Endothelial cell of umbilical vein (primary cell): ENCODE data around the gene COMP. TPM values are rescaled to one million over a fixed set of nuclear protein-coding genes. Genes with fewer than 3 reads are reported as not detected.

ENCODE experiments used
- BruUV-seq: library from RNA; stranded (reverse); fragments of 400-500 nt; replicated peaks from 2 replicates; lab custom pipeline; 2021; lab: Mats Ljungman, UMichigan
- CTCF ChIA-PET: fragments of 300-600, 350-600 bp; sonication (Branson Sonifier 250); formaldehyde crosslinking; loops from one replicate; lab custom pipeline; 2021; ENCODE audit warnings: antibody characterized with exemption, inconsistent platforms; lab: Charles Lee
- POLR2A ChIA-PET: fragments of 300-600, 350-600 bp; sonication (Branson Sonifier 250); formaldehyde crosslinking; loops from one replicate; lab custom pipeline; 2021; ENCODE audit warnings: antibody characterized with exemption, inconsistent platforms; lab: Charles Lee
- DNase-seq: peaks from one replicate; pipeline ENCODE4 v3.0.0-alpha.2; 2011; ENCODE audit warnings: low read depth, low spot score
- FAIRE-seq: peaks from 2 replicates; lab custom pipeline; 2011; peaks lifted over from hg19 to GRCh38; lab: Jason Lieb, UNC
- H2AFZ ChIP-seq: 2 replicates; pipeline ENCODE4 v1.6.0; 2012; ENCODE audit warnings: low read depth, low read length, control low read depth, inconsistent platforms
- H3K27ac ChIP-seq: 2 replicates; pipeline ENCODE4 v1.5.1; 2011; ENCODE audit warnings: low read depth, mild to moderate bottlenecking, control low read depth, low read length, moderate library complexity; ENCODE audit not compliant: insufficient read depth
- H3K27me3 ChIP-seq, 2 experiments: 2 replicates each; pipeline versions ENCODE4 v1.6.0 to v1.6.1; 2011; ENCODE audit warnings: low read length in 2 of 2, mixed read lengths in 1 of 2; ENCODE audit not compliant: control insufficient read depth in 2 of 2, insufficient read depth in 2 of 2
- H3K36me3 ChIP-seq, 2 experiments: 2 replicates in 1 of 2; 3 replicates in 1 of 2; pipeline ENCODE4 v1.5.1; 2011; ENCODE audit warnings: low read length in 2 of 2, mild to moderate bottlenecking in 1 of 2, moderate library complexity in 1 of 2; ENCODE audit not compliant: control insufficient read depth in 2 of 2, insufficient read depth in 2 of 2; ENCODE audit errors: extremely low read depth in 1 of 2
- H3K4me1 ChIP-seq: 3 replicates; pipeline ENCODE4 v1.5.1; 2011; ENCODE audit warnings: mild to moderate bottlenecking, low read length; ENCODE audit not compliant: control insufficient read depth, insufficient read depth; ENCODE audit errors: extremely low read depth
- H3K4me2 ChIP-seq: 2 replicates; pipeline ENCODE4 v1.6.1; 2011; ENCODE audit warnings: low read length, control low read depth, mixed read lengths; ENCODE audit not compliant: insufficient read depth
- H3K4me3 ChIP-seq, 3 experiments: fragments of 200-600 bp in 1 of 3; sonication (generic), shearing (Covaris generic) in 1 of 3; replicated peaks in 1 of 3; 2 replicates each; pipeline ENCODE4 v1.5.1; 2011 to 2016; ENCODE audit warnings: control low read depth in 3 of 3, low read length in 3 of 3, mild to moderate bottlenecking in 2 of 3, inconsistent platforms in 1 of 3, low read depth in 1 of 3, moderate library complexity in 1 of 3; ENCODE audit not compliant: insufficient read depth in 1 of 3
- H3K79me2 ChIP-seq: 2 replicates; pipeline ENCODE4 v1.6.0; 2012; ENCODE audit warnings: low read length, inconsistent platforms; ENCODE audit not compliant: control insufficient read depth, insufficient read depth
- H3K9ac ChIP-seq: replicated peaks from 2 replicates; pipeline ENCODE3; 2011; ENCODE audit warnings: low read length, control low read depth; ENCODE audit not compliant: insufficient read depth; ENCODE audit errors: extremely low read depth
- H3K9me1 ChIP-seq: replicated peaks from 3 replicates; pipeline ENCODE4 v1.6.0; 2011; ENCODE audit warnings: mild to moderate bottlenecking, low read length; ENCODE audit not compliant: control insufficient read depth, insufficient read depth; ENCODE audit errors: extremely low read depth
- H3K9me3 ChIP-seq: replicated peaks from 2 replicates; pipeline ENCODE4 v1.5.1; 2012; ENCODE audit warnings: low read length, inconsistent platforms; ENCODE audit not compliant: control insufficient read depth, insufficient read depth
- H4K20me1 ChIP-seq: replicated peaks from 2 replicates; pipeline ENCODE3; 2011; ENCODE audit warnings: mild to moderate bottlenecking, low read length; ENCODE audit not compliant: control insufficient read depth, insufficient read depth; ENCODE audit errors: extremely low read depth
- EZH2 ChIP-seq: IDR thresholded peaks from 2 replicates; pipeline ENCODE4 v1.6.1; 2012; ENCODE audit warnings: borderline replicate concordance, low read depth, mild to moderate bottlenecking, moderate library complexity, low read length, inconsistent platforms; ENCODE audit not compliant: severe bottlenecking
- FOS ChIP-seq: IDR thresholded peaks from 2 replicates; pipeline ENCODE4 v1.6.1; 2011; ENCODE audit warnings: mild to moderate bottlenecking, low read length, moderate library complexity, borderline replicate concordance; ENCODE audit not compliant: insufficient read depth
- GATA2 ChIP-seq: IDR thresholded peaks from 2 replicates; pipeline ENCODE4 v1.7.0; 2011; ENCODE audit warnings: low read depth, mild to moderate bottlenecking, moderate library complexity, mixed read lengths, low read length; ENCODE audit not compliant: insufficient read length, insufficient read depth
- JUN ChIP-seq: IDR thresholded peaks from 2 replicates; pipeline ENCODE4 v1.6.1; 2011; ENCODE audit warnings: borderline replicate concordance, low read depth; ENCODE audit not compliant: insufficient read length, insufficient read depth
- MYC ChIP-seq: IDR thresholded peaks from one replicate; pipeline ENCODE4 v1.6.1; 2011; ENCODE audit warnings: mild to moderate bottlenecking, low read depth, low read length
- POLR2A ChIP-seq: IDR thresholded peaks from 2 replicates; pipeline ENCODE4 v1.6.1; 2012; ENCODE audit warnings: low read depth, mild to moderate bottlenecking, control low read depth, low read length
- POLR2AphosphoS5 ChIP-seq: IDR thresholded peaks from 2 replicates; pipeline ENCODE4 v1.6.1; 2012; ENCODE audit warnings: low read depth, mild to moderate bottlenecking, control low read depth, low read length, moderate library complexity; ENCODE audit not compliant: insufficient read depth
- dilution Hi-C: fragments of 300-500 bp; cut with MboI; formaldehyde crosslinking; loops from one replicate; pipeline ENCODE4 v1.15.0; 2019; ENCODE audit warnings: low sequenced_read_pairs; ENCODE audit not compliant: extremely low pct_ligation_motif_present
- intact Hi-C: fragments of 100-400 bp; cut with micrococcal nuclease; formaldehyde crosslinking; loops from one replicate; pipeline ENCODE4 v1.10.0; 2022
- polyA plus RNA-seq, 4 experiments: library from polyadenylated mRNA; depleted of rRNA in 3 of 4; stranded (reverse) in 3 of 4; unstranded in 1 of 4; fragments of >200 nt; gene quantifications; 2 replicates each; pipeline versions ENCODE4 v1.2.1 to v1.2.3, GENCODE V29; 2011 to 2012; ENCODE audit warnings: missing spikeins in 1 of 4
- total RNA-seq: library from RNA; stranded (reverse); gene quantifications from 2 replicates; pipeline ENCODE4 v1.2.3, GENCODE V29; 2021
- TF ChIP-seq, protein P1 (sequence below): IDR thresholded peaks from 2 replicates; pipeline ENCODE4 v1.6.1; 2011; ENCODE audit not compliant: insufficient read depth, insufficient read length
- TF ChIP-seq, protein P2 (sequence below), 2 donors: IDR thresholded peaks; 1 replicate in 1 of 2; 2 replicates in 1 of 2; pipeline ENCODE4 v1.5.1; 2011; ENCODE audit warnings: low read length in 2 of 2, mild to moderate bottlenecking in 2 of 2, moderate library complexity in 2 of 2, control low read depth in 1 of 2, inconsistent platforms in 1 of 2, low read depth in 1 of 2; ENCODE audit not compliant: insufficient read depth in 1 of 2; ENCODE audit errors: extremely low read depth in 1 of 2

COMP gene
- total and polyA plus RNA-seq, 2 donors (not counting 3 experiments of a cell fraction or from before 2014, with no cell fraction given) = not detected

DNA sequence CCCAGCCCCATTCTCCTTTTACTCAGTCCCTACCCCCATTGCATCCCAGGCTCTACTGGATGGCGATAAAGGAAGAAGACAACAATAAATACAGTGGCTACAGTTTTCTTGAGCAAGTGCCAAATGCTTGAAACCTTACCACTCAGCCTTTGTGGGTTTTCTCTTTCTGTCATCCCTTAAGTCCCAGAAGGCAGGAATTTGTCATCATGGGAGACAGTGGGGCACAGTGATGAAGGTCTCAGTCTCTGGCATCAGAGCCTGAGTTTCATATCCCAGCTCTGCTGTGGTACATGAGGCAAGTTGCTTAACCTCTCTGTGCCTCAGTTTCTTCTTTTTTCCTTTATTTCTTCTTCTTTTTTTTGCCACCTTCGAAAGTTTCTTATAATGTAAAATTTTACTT lies 5.1 kb upstream of the COMP start:
- CTCF ChIA-PET = interaction anchor here (0.6 kb wide), 3 partner anchors 17 to 207 kb away, joined by 4 read pairs; no protein-coding TSS in a partner anchor
- Histone ChIP-seq H4K20me1 (no peaks in the 10 kb centered on the region), H3K27ac (no peak overlapping the region), H3K9me1 (no peaks in the 10 kb centered on the region), H3K9ac (no peak overlapping the region), H2AFZ (no peak overlapping the region), H3K4me3 (no peak overlapping the region), H3K9me3 (no peaks in the 10 kb centered on the region), H3K4me2 (no peak overlapping the region), H3K36me3 (no peaks in the 10 kb centered on the region), H3K27me3 (peaks cover 19 to 20% of the 10 kb centered on the region in 2 experiments), H3K4me1 (no peaks in the 10 kb centered on the region), H3K79me2 (no peaks in the 10 kb centered on the region)
- no peak for DNase-seq
- POLR2A ChIA-PET = no interaction called here
- intact Hi-C loops (no loop called here), dilution Hi-C loops (no loop called here)
- no peak for FAIRE-seq
- no peak for TF ChIP-seq GATA2
- TF ChIP-seq EZH2 = no peak
- TF ChIP-seq POLR2AphosphoS5 = no peak
- TF ChIP-seq POLR2A = no peak
- BruUV-seq = no TSS peak

DNA sequence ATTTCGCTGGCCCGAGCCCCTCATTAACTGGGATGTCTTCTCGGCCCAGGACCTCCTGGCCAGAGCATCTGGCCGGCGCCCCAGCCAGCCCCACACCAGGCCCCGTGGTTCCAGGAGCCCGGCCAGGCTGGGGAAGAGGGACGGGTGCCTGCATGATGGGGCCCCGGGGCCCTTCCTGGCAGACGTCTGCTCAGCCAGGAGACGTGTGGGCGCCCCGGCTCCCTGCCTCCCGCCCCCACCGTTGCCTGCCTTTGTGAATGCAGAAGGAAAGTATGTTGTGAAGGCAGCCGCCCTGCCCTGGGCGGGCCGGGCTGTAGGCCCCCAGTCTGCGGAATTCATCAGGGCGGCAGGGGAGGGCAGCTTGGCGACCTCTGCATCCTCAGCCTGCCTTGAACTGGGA lies 4.4 kb upstream of the COMP start:
- Histone ChIP-seq H3K9ac (no peak overlapping the region), H3K4me1 (no peaks in the 10 kb centered on the region), H2AFZ (no peak overlapping the region), H3K9me3 (no peaks in the 10 kb centered on the region), H3K4me3 (no peak overlapping the region), H3K27ac (no peak overlapping the region), H3K9me1 (no peaks in the 10 kb centered on the region), H3K79me2 (no peaks in the 10 kb centered on the region), H4K20me1 (no peaks in the 10 kb centered on the region), H3K36me3 (no peaks in the 10 kb centered on the region), H3K4me2 (no peak overlapping the region), H3K27me3 (peaks cover 24 to 26% of the 10 kb centered on the region in 2 experiments)
- no peak for TF ChIP-seq EZH2
- no peak for TF ChIP-seq JUN
- no peak for TF ChIP-seq GATA2
- no peak for TF ChIP-seq POLR2A
- TF ChIP-seq MYC = no peak
- no peak for TF ChIP-seq FOS
- TF ChIP-seq, protein P1, sequence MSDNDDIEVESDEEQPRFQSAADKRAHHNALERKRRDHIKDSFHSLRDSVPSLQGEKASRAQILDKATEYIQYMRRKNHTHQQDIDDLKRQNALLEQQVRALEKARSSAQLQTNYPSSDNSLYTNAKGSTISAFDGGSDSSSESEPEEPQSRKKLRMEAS = no peak
- TF ChIP-seq, protein P2, sequence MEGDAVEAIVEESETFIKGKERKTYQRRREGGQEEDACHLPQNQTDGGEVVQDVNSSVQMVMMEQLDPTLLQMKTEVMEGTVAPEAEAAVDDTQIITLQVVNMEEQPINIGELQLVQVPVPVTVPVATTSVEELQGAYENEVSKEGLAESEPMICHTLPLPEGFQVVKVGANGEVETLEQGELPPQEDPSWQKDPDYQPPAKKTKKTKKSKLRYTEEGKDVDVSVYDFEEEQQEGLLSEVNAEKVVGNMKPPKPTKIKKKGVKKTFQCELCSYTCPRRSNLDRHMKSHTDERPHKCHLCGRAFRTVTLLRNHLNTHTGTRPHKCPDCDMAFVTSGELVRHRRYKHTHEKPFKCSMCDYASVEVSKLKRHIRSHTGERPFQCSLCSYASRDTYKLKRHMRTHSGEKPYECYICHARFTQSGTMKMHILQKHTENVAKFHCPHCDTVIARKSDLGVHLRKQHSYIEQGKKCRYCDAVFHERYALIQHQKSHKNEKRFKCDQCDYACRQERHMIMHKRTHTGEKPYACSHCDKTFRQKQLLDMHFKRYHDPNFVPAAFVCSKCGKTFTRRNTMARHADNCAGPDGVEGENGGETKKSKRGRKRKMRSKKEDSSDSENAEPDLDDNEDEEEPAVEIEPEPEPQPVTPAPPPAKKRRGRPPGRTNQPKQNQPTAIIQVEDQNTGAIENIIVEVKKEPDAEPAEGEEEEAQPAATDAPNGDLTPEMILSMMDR (IDR thresholded peaks at IDR 0.05; ENCODE audit: extremely low read depth in 1 of 2, insufficient read depth in 1 of 2, low read depth in 1 of 2, low read length in 2 of 2) = no peak
- no peak for TF ChIP-seq POLR2AphosphoS5
- FAIRE-seq (no peak), DNase-seq (no peak)
- BruUV-seq = no TSS peak
- intact Hi-C loops (no loop called here), dilution Hi-C loops (no loop called here)
- ChIA-PET CTCF (interaction anchor here (0.6 kb wide), 1 partner anchor 51 kb away, joined by 4 read pairs; no protein-coding TSS in a partner anchor), POLR2A (no interaction called here)
